ENCODE results near the gene PCDHA6. TPM values are rescaled to one million over a fixed set of nuclear protein-coding genes. Genes with fewer than 3 reads are reported as not detected.
"Not testable (repeated sequence)": the region's sequence is repeated elsewhere in the genome, so short reads cannot be mapped to it uniquely, and the experiment has no call there.

Gene PCDHA6
- total and polyA plus RNA-seq, 10 of the 15 experiments (the other 5 are each of a cell fraction or from before 2014, with no cell fraction given) = 0.09 TPM; not detected in 9

GRCh38 chr5:140875085-140876065 is 47.6 kb downstream of the PCDHA6 start, which contains the start of gene PCDHA12 (continued):
- no peak for TF ChIP-seq CBX3 (IDR thresholded peaks at IDR 0.05; ENCODE audit: borderline replicate concordance, low read depth)
- no peak for TF ChIP-seq KDM1A (IDR thresholded peaks at IDR 0.05; ENCODE audit: borderline replicate concordance)
- TF ChIP-seq NFIC (IDR thresholded peaks at IDR 0.05; ENCODE audit: low read depth, low read length) = no peak

- 84% methylated on average over 41 of the region's 80 CpGs for WGBS (ENCODE audit: insufficient coverage, insufficient replicate concordance, low lambda C conversion rate, missing lambda C conversion rate)
- SMC1A ChIA-PET (ENCODE audit: uncharacterized antibody, unreplicated experiment); H3K27me3 ChIP-seq (replicated peaks in 1 of 2; ENCODE audit: control insufficient read depth in 2 of 2, insufficient read depth in 2 of 2, low read length in 1 of 2); H2AFZ ChIP-seq (ENCODE audit: control insufficient read depth, low read depth, low read length); H3K9ac ChIP-seq (ENCODE audit: control insufficient read depth, insufficient read depth, low read length); H3K4me2 ChIP-seq (ENCODE audit: control insufficient read depth, insufficient read depth); ATAC-seq; intact Hi-C loops (cut with micrococcal nuclease; ENCODE audit: unreplicated experiment); H3K27ac ChIP-seq (ENCODE audit: control insufficient read depth, insufficient read depth); in situ Hi-C loops (cut with MboI); H3K4me1 ChIP-seq (ENCODE audit: control insufficient read depth, insufficient read depth, low read length); BruUV-seq (replicated peaks); RAD21 ChIA-PET (ENCODE audit: unreplicated experiment); H3K36me3 ChIP-seq (ENCODE audit: control insufficient read depth in 2 of 2, insufficient read depth in 2 of 2, low read length in 1 of 2); CTCF ChIA-PET; H4K20me1 ChIP-seq (ENCODE audit: control insufficient read depth, insufficient read depth); POLR2A ChIA-PET; H3K9me3 ChIP-seq (replicated peaks; ENCODE audit: control insufficient read depth, insufficient read depth, low read length); H3K79me2 ChIP-seq (ENCODE audit: control insufficient read depth, insufficient read depth, low read length); FAIRE-seq; H3K4me3 ChIP-seq; DNase-seq (ENCODE audit: low read depth, low spot score): not testable (repeated sequence)
Observed at GRCh38 chr5:140876541-140877261, 48.9 kb downstream of the PCDHA6 start.

GRCh38 chr5:140877262-140877581 is 49.5 kb downstream of the PCDHA6 start:
- Histone ChIP-seq H3K4me1 (ENCODE audit: control insufficient read depth, insufficient read depth, low read length) (no peaks in the 10 kb centered on the region), H3K27ac (ENCODE audit: control insufficient read depth, insufficient read depth) (no peak overlapping the region), H3K4me3 (no peak overlapping the region), H3K79me2 (ENCODE audit: control insufficient read depth, insufficient read depth, low read length) (no peaks in the 10 kb centered on the region), H2AFZ (ENCODE audit: control insufficient read depth, low read depth, low read length) (no peak overlapping the region), H3K36me3 (ENCODE audit: control insufficient read depth in 2 of 2, insufficient read depth in 2 of 2, low read length in 1 of 2) (no peaks in the 10 kb centered on the region), H4K20me1 (ENCODE audit: control insufficient read depth, insufficient read depth) (no peaks in the 10 kb centered on the region), H3K27me3 (replicated peaks in 1 of 2; ENCODE audit: control insufficient read depth in 2 of 2, insufficient read depth in 2 of 2, low read length in 1 of 2) (no peaks in the 10 kb centered on the region), H3K4me2 (ENCODE audit: control insufficient read depth, insufficient read depth) (no peak overlapping the region), H3K9me3 (replicated peaks; ENCODE audit: control insufficient read depth, insufficient read depth, low read length) (no peaks in the 10 kb centered on the region; the same call in 2 of the 3 replicates), H3K9ac (ENCODE audit: control insufficient read depth, insufficient read depth, low read length) (no peak overlapping the region)
- TF ChIP-seq NBN (IDR thresholded peaks at IDR 0.05) (no peak), NFIC (IDR thresholded peaks at IDR 0.05; ENCODE audit: low read depth, low read length) (no peak), NFXL1 (IDR thresholded peaks at IDR 0.05; ENCODE audit: borderline replicate concordance) (no peak), POLR2AphosphoS2 (IDR thresholded peaks at IDR 0.05; ENCODE audit: low read depth, low read length) (no peak), CBX3 (IDR thresholded peaks at IDR 0.05; ENCODE audit: borderline replicate concordance, low read depth) (no peak)
- no peak for ATAC-seq
- DNase-seq (ENCODE audit: low read depth, low spot score) = no peak
- no TSS peak for BruUV-seq (replicated peaks)
- ChIA-PET RAD21 (ENCODE audit: unreplicated experiment) (no interaction called here), POLR2A (no interaction called here), CTCF (no interaction called here), SMC1A (ENCODE audit: uncharacterized antibody, unreplicated experiment) (no interaction called here)
- no peak for FAIRE-seq
- in situ Hi-C loops (cut with MboI) (no loop called here), intact Hi-C loops (cut with micrococcal nuclease; ENCODE audit: unreplicated experiment) (no loop called here)
- 70% methylated on average over 17 of the region's 37 CpGs for WGBS (ENCODE audit: insufficient coverage, insufficient replicate concordance, low lambda C conversion rate, missing lambda C conversion rate)

Data from GM12878 (cell line).